GM20000 (cell line): ENCODE results near the gene NEU3.
A peak's percentile ranks its signal among the peaks of the same experiment; 100 is the strongest.
"Not testable (repeated sequence)": the region's sequence is repeated elsewhere in the genome, so short reads cannot be mapped to it uniquely, and the experiment has no call there.

Source experiments
- DNase-seq: peaks from one replicate; pipeline ENCODE4 v3.0.0; 2012; ENCODE audit warnings: low spot score
- CTCF ChIP-seq: IDR thresholded peaks from 2 replicates; pipeline ENCODE4 v1.5.1; 2012; ENCODE audit warnings: mild to moderate bottlenecking, control low read depth; ENCODE audit errors: extremely low read depth, missing control alignments

NEU3 gene

GRCh38 chr11:75013051-75013450 lies 24.3 kb downstream of the NEU3 start:
- no peak for TF ChIP-seq CTCF
- DNase-seq, result no peak

DNA sequence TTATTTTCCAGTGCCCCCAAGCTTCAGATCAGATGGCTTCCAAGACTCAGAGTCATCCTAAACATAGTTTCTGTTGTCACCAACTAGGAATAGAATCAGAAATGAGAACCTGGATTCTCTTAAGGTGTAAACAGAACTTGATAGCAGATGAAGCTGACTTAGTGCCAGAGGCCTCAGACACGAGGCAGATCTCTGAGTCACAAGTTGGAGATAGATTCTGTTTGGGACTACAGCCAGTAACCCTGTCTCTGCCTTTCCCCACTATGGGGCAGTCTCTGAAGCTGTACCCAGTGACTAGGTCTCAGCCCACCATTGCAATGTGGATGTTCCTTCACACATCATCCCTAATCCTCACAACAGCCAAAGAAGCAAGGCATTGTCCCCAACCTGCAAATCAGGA lies 25.4 kb downstream of the NEU3 start:
- no peak for TF ChIP-seq CTCF
- no peak for DNase-seq

DNA sequence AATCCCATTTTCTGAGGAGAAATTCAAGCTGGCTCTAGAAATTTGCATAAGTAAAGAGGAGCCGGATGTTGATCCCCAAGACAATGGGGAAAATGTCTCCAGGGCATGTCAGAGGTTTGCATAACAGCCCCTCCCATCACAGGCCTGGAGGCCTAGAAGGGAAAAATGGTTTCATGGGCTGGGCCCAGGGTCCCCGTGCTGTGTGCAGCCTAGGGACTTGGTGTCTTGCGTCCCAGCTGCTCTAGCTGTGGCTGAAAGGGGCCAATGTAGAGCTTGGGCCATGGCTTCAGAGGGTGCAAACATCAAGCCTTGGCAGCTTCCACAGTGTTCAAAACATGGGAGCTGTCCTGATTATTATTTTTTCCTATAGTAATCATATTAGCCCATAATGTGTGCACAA lies 30.5 kb downstream of the NEU3 start:
- not testable (repeated sequence) for DNase-seq

DNA sequence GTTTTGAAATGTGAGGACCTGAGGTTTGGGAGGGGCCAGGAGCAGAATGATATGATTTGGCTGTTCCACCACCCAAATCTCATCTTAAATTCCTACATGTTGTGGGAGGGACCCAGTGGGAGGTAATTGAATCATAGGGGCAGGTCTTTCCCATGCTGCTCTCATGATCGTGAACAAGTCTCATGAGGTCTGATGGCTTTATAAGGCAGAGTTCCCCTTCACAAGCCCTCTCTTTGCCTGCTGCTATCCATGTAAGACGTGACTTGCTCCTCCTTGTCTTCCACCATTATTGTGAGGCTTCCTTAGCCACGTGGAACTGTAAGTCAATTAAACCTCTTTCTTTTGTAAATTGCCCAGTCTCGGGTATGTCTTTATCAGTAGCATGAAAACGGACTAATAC lies 31.6 kb downstream of the NEU3 start:
- DNase-seq, result not testable (repeated sequence)

DNA sequence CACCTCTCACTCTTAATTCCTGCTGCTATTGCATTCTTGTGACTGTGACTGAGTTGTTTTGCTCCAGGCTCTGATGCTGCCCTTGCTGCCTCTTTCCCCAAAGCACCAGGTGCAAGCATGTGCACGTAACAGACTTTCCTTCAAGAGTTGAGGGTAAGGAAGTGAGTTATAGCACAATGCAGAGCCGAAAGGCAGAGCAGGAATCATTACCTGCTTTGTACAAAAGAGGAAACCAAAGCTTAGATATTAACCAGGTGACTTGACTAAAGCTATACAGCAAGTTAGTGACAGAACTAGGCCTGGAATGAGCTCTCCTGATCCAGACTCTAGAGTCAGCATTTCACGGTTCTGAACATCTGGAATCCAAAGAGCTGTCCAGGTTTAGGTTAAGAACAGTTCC lies 33.6 kb downstream of the NEU3 start:
- DNase-seq, result no peak
- TF ChIP-seq CTCF, result no peak

DNA sequence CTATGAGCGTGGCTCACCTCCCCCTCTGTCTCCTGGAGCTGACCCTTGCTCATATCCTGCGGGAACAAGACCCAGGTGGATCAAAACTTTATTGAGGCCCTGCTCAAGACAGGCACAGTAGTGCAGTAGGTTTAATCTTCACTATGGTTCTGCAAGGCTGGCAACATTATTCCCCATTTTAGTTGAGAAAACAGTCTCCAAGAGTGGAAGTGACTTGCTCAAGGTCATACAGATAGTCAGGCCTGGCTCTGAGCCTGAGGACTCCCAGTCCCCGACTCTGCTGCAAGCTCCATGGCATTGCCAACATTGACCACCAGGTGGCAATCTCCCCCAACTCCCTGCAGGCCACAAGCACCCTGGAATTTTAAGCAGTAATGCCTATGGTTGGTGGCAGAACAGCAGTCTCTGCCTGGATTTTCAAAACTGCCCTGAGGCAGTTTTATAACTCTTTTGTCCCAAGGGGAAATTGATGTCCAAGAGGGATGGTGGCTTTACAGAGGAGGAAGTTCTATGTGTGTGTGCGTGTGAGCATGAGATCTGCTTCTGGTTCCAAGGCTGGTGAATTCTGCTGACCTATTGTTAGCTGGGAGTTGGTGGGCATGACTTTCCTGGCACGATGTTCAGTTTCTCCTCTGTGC lies 34.1 kb downstream of the NEU3 start:
- peak; percentile 93 for TF ChIP-seq CTCF
- peak; percentile 78 for DNase-seq

DNA sequence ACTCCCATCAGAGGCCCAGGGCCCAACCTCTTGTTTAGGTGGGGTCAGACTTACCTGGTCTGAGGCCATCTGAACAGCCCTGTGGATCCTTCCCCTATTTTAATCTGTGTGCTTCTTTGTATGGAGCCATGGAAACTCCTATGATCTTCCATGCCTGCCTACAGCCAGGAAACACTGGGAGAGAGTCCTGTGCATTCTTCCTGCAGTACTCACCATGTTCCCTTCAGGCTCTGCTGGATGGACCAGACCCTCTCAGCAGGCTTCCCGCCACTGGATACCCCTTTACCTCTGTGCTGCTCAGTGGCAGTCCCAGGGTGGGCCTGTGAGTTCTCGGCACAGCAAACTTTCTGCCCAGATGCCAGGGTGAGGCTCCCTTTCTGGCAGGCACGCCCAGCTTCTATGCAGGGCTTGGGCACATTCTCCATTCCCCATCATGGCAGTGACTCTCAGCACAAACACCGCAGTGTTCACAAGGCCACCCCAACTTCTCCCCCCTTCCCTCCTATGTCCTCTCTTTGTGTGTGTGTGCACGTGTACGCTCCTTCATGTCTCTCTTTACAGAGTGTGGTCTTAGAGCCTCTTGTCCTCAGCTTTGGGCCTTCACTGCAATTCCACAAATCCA lies 34.8 kb downstream of the NEU3 start:
- no peak for DNase-seq
- TF ChIP-seq CTCF, result no peak

GRCh38 chr11:75024068-75024449 lies 35.3 kb downstream of the NEU3 start:
- DNase-seq, result no peak
- no peak for TF ChIP-seq CTCF

- no peak for DNase-seq
- TF ChIP-seq CTCF, result no peak
Measured at GRCh38 chr11:75024764-75025211, 36.1 kb downstream of the NEU3 start.
